IPS-11a (cell line): ENCODE data around the gene AKNA.

Experiments
- H3K4me3 ChIP-seq: one replicate; pipeline ENCODE4 v1.5.1; 2013; ENCODE audit warnings: low read depth, low read length, control low read depth

Gene AKNA

GRCh38 chr9:114396558-114397218 lies 8.9 kb upstream of the AKNA start:
- peak overlapping the region; percentile 70 for H3K4me3 ChIP-seq

GRCh38 chr9:114395768-114396167 lies 8.0 kb upstream of the AKNA start:
- no peak overlapping the region for H3K4me3 ChIP-seq

GRCh38 chr9:114395334-114395617 lies 7.5 kb upstream of the AKNA start:
- H3K4me3 ChIP-seq: no peak overlapping the region

- no peak overlapping the region for H3K4me3 ChIP-seq
These were observed 6.9 kb upstream of the AKNA start for GRCh38 chr9:114394523-114395333.

GRCh38 chr9:114392749-114393112 lies 4.9 kb upstream of the AKNA start:
- no peak overlapping the region for H3K4me3 ChIP-seq

- H3K4me3 ChIP-seq: no peak overlapping the region
These were observed 3.2 kb upstream of the AKNA start for GRCh38 chr9:114390952-114391351.

GRCh38 chr9:114389612-114390368 lies 2.0 kb upstream of the AKNA start:
- H3K4me3 ChIP-seq: no peak overlapping the region

- H3K4me3 ChIP-seq: no peak overlapping the region
These were observed 1.1 kb upstream of the AKNA start for GRCh38 chr9:114388764-114389375.

GRCh38 chr9:114388357-114388682 lies 538 bp upstream of the AKNA start:
- H3K4me3 ChIP-seq: no peak overlapping the region

- H3K4me3 ChIP-seq: no peak overlapping the region
These were observed 699 bp downstream of the AKNA start for GRCh38 chr9:114386886-114387679.

GRCh38 chr9:114386361-114386885 lies 1.4 kb downstream of the AKNA start:
- no peak overlapping the region for H3K4me3 ChIP-seq

GRCh38 chr9:114385397-114386181 lies 2.2 kb downstream of the AKNA start:
- H3K4me3 ChIP-seq: no peak overlapping the region

- no peak overlapping the region for H3K4me3 ChIP-seq
These were observed 2.9 kb downstream of the AKNA start for GRCh38 chr9:114384836-114385396.

GRCh38 chr9:114384341-114384740 lies 3.4 kb downstream of the AKNA start:
- H3K4me3 ChIP-seq: no peak overlapping the region

- H3K4me3 ChIP-seq: no peak overlapping the region
These were observed 4.1 kb downstream of the AKNA start for GRCh38 chr9:114383521-114384231.

GRCh38 chr9:114382699-114383520 lies 4.9 kb downstream of the AKNA start:
- H3K4me3 ChIP-seq: no peak overlapping the region

- H3K4me3 ChIP-seq: no peak overlapping the region
These were observed 8.9 kb downstream of the AKNA start for GRCh38 chr9:114378883-114379282.

GRCh38 chr9:114378016-114378415 lies 9.8 kb downstream of the AKNA start:
- H3K4me3 ChIP-seq: no peak overlapping the region
